HG02938 (cell line): ENCODE measurements around the gene RAB30.
A peak's percentile ranks its signal among the peaks of the same experiment; 100 is the strongest.

Source experiments
- ATAC-seq: cut with Tn5 transposase; IDR thresholded peaks from one replicate; pipeline ENCODE4 v1.9.1; 2021; ENCODE audit warnings: mild to moderate bottlenecking, moderate library complexity; ENCODE audit not compliant: unreplicated experiment

Gene RAB30

DNA sequence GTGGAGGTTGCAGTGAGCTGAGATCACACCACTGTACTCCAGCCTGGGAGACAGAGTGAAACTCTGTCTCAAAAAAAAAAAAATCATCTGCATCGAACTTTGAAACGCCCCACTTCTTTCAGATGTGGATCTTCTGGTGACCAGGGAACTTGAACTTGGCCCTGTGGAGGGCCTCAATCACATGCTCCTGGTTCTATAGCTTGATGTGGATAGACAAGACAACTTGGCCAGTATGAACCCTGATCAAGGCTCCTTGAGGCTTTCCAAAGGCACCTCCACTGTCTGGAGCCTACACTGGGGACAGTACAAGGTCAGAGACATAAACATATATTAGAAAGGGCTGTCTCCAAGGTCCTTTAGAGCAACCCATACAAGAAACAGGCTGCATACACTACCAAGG lies 30.6 kb downstream of the RAB30 start:
- ATAC-seq, result no peak

DNA sequence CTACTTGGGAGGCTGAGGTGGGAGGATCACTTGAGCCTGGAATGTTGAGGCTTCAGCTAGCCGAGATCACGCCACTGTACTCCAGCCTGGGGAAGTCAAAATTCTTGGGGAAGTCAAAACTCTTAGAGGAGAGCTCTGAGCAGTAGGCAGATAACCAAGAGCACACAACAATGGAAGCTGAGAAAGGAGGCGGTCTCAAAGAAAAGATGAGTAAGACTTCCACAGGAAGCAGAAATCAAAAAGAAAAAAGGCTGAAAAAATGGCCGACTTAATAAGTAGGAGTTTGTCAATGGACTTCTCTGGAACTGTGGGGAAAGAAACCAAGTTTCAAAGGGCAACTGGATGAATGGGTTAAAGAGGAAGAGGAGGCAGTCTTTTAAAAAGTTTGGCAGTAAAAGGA lies 32.1 kb downstream of the RAB30 start:
- ATAC-seq, result no peak

DNA sequence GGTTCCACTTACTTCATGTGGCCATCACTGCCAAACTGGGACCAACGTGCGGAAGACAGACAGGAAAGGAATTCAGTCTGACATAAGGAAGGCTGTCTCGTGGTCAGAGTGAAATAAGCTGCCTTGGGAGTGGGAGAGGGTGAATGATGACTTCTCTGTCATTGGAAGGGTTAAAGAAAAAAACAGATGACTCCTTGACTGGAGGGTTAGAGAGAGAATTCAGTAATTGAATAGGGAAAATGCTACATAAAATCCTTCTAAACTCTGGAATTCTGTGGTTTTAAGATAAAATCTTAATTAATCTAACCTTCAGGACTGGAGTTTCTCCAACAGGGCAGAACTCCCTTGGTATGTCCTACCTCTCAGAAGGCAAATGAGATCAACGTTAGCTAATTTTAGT lies 33.8 kb downstream of the RAB30 start:
- ATAC-seq, result no peak

DNA sequence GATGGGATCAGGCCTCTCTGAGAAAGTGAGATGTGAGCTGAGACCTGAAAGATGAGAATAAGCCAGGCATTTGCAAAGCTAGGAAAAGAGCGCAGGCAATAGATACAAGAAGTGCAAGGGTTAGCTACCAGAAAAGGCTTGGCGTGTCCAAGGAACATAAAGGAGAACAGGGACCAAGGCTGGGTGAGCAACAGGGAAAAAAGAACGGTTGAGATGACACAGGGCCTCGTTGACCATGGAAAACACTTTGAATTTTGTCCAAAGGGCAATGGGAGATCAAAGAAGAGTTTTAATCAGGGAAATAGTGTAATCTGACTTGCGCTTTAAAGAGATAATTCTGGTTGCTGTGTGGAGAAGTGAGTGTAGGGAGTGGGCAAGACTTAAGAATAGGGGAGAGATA lies 35.0 kb downstream of the RAB30 start:
- ATAC-seq, result no peak

DNA sequence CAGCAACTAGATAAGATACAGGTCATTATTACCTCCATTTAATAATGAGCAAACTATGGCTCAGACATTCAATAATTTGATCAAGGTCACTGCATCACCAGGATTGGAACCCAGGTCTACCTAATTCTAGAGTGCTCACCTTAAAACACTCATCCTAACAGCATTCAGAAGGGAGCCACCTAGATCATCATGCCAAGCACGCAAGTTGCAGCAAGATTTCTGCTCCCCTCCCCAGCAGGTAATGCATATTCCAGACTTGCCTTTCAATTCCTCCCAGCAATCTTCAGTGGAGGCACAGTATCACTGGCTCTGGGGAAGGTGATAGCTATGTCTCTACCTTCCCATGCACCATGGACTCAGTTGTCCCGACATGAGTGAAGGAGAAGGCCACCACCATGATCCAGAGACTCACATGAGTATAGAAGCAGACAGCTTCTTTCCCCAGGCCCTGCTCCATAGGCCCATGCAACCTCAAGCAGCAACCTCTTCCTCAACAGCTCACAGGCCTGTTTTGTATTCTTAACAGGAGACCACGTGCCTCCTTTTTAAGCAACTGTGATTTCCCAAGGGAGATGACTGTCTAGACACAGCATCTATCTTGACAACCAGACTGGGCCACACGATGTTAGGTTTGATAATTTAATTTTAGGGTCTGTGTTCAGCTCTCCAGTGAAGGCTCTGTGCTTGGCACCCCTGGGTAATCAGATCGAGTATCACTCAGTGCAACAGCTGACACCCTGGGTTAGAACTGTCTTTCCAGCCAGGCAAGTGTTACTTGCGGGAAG lies 36.4 kb downstream of the RAB30 start:
- peak; percentile 49 for ATAC-seq

DNA sequence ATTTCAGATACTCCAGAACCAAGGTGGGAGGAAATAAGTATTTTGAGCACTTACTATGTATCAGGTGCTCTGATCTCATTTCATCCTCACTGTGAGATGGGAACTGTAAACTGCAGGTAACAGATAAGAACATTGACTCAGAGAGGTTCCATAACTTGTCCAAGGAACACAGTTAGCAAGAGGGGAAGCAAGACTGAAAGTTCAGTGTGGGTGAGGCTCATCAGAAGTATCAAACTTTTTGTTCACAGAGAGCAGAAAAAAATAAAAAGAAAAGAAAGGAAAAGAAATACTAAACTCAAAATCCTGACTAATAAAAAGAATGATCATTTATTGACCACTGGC lies 37.1 kb downstream of the RAB30 start:
- ATAC-seq, result no peak

DNA sequence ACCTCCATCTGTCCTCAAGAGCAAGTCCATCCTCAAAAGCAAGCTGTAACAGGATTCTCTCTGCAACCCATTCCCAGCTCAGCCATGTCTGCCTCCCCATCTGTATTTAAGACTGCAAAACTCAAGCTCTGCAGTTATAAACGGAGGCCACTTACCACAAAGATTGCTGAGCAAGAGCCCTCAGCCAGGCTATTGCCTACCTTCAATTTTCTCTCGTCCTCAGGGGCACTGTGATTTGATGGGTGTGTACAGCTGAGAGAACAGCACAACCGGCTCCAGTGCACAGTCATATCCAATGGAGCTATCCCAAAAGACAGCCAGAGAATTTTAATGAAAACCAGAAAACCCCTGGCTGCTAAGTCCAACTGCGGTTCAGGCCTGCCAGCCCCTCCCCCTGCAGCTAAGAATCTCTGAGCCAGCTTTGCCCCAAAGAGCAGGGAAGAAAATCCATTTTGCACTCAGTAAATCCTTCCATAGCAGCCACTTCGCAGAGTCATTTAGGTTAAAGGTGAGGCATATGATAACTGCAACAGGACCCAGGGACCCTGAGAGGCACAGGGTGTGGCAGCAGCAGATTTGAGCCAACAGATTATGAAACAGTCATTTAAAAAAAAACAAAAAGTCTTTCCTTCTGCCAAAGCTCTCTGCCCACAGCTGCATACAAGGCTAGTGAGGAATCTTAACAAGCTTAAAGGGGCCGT lies 37.6 kb downstream of the RAB30 start:
- ATAC-seq, result no peak

DNA sequence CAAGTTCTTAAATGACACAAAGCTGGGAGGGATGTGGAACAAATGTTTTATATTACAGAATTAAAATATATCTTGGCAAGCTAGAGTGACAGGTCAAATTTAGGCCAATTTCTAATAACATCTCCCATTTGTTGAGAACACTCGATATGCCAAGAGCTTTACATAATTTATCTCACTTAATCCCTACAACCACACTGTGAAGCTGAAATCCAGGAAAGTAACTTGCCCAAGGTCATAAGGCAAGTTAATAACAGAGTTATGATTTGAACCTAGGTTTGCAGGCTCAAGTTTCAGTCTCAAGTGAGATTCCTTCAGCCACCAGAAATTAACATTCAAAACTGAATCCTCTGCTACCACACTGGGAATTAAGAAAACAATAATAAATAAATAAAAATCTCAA lies 38.3 kb downstream of the RAB30 start:
- ATAC-seq, result no peak

DNA sequence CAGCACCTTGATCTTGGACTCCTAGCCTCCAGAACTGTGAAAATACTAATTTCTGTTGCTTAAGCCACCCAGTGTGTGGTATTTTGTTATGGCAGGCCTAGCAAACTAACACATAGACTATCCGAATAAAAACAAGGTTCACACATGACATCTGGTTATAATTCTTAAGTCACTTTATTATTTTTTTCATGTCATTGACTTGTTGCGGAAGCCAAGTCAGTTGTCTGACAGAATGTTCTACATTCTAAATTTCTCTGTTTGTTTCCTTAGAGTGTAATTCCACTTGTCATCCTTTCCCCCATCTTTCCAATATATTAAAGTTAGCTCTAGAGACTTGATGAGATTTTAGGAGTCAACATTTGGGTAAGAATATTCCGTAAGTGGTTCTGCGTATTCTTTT lies 40.6 kb downstream of the RAB30 start:
- no peak for ATAC-seq

DNA sequence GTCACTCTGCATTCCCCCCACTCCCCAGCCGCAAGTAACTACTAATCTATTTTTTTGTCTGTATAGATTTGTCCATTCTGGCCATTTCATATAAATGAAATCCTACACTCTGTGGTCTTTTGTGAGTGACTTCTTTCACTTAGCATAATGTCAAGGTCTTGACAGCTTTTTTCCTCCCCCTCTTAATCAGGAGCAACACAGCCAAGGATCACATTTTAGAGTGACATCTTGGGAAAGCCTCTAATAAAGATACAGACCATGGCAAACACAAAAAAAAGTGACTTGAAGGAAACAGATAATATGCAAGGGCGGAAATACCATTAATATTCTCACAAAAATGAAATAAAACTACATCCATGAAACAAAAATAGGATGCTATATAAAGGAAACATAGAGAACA lies 43.9 kb downstream of the RAB30 start:
- no peak for ATAC-seq

DNA sequence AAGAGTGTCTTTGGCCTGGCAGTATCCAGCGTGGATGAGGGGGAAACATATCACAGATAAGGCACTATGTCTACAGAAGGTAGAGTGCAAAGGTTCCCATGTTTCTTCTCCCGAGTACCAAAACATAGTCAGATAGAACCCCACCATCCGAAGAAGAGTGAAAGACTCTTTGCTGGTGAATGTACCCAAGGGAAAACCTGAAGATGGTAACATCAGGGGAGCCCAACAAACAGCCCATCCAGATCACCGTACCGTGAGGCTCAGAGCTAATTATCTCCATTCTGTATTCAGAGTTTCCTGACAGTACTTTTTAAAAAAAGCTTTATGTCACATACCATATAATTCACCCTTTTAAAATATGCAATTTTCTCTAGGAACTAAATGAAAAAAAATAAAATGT lies 44.4 kb downstream of the RAB30 start:
- ATAC-seq, result no peak

DNA sequence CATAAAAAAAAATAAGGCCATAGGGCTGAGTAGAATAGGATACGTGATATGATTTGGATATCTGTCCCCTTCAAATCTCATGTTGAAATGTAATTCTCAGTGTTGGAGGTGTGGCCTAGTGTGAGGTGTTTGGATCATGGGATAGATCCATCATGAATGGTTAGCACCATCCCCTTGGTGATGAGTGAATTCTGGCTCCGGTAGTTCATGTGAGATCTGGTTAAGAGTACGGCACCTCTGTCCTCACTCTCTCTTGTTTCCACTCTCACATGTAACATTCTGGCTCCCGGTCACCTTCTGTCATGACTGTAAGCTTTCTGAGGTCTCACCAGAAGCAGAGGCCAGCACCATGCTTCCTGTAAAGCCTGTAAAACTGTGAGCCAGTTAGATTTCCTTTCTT lies 45.5 kb downstream of the RAB30 start:
- ATAC-seq, result no peak

DNA sequence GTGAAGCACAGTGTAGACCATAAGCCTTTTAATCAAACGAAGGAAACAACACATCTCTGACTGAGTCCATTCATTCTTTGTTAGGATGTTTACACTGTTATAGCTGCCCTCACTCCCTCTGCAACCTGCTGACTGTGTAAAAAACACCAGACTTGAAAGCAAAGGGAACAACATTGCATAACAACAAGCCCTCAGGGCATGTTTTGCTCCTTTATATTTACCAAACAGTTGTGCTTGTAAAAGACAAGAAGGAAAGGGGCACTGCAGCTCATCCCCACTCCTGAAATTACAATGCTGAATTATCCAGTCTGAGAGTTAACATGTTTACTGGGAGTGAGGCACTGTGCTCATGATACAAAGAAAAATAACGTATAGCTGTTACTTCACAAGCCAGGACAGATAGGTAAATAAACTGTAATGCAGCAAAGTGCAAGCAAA lies 46.4 kb downstream of the RAB30 start:
- ATAC-seq, result no peak

DNA sequence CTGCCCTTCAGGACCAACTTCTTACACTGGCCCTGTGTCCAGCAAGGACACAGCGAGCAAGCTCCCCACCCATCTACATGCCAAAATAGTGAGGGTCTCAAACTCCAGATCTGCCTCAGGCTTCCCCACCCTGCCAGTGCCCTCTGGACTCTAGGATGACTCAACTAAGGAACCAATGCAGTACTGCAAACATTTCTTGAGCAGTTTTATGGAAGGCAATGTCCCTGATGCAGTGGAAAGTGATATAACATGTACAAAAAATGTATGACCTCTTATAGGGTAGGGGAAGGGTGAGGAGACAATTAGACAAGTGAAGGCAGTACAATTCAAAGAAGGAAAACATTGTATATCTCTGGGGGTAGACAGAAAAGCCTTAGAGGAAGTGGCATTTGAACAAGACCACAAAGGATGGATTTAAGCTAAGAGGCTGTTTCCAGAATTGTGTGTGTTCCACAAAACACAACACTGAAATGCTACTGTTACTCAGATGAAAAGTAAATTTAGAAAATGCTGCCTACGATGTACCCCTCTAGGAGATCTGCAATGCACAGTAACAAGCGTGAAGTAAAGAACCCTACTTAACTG lies 47.3 kb downstream of the RAB30 start:
- no peak for ATAC-seq

DNA sequence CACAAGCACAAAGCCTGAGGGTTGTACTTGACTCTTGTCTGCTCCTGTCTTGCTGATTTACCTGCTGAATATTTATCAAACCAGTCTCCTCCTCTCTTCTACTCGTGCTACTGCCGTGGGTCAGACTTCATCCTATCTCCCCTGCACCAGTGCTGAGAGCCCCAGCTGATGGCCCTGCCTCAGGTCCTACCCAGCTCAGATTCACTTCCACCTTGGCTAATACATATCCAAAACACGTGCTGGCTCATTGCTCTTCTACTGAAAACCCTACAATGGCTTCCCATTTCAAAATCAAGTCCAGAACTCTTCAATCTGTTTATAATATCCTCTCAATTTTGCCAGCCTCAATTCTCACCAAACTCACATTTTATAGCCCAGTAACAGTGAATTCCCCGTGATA lies 48.3 kb downstream of the RAB30 start:
- no peak for ATAC-seq

DNA sequence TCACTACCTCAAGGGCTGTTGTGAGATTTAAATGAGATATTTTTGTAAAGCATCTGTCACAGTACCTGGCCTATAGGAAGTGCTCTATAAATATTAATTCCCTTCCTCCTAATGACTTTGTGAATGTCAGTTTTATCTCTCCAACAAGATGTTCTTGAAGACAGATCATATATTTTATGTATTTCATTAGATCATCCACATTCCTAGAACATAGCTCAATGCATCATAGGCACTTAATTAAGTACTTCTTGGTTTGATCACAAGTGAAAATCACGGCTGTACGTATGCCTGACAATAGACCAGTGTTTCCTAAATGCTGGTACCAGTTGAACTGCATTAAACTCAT lies 49.9 kb downstream of the RAB30 start:
- no peak for ATAC-seq

DNA sequence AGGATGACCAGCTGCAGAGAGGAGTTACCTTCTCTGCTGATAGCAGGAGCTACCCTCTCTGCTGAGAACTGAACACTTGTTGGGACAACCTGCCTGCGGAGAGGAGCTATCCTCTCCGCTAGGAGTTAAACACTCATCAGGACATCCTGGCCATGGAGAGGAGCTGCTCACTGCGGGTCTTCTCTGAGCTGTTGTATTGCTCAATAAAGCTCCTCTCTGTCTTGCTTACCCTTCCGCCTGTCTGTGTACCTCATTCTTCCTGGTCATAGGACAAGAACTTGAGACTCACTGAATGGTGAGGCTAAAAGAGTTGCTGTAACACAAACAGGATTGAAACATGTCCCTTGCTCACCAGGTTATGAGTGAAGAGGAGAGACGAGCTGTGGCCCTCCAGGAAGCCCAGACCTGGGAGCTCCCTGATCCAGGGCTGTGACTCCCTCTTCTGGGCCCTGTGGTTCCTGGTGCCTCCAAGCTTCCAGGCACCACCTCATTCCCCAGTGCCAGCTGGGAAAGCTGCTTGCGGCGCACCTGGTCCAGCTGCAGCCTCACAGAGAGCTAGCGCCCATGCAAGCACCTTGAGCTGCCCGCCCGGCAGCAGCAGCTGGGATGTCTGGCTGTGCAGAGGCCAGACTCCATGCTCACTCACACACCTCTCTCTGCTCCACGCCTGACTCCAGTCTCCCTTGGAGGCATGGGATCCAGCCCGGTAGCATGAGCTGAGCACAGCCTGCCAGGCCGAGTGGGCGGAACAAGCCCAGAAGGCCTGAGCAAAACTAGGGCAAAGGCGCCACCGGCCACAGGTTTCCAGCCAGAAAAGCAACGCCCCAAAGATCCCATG lies 50.5 kb downstream of the RAB30 start:
- no peak for ATAC-seq

DNA sequence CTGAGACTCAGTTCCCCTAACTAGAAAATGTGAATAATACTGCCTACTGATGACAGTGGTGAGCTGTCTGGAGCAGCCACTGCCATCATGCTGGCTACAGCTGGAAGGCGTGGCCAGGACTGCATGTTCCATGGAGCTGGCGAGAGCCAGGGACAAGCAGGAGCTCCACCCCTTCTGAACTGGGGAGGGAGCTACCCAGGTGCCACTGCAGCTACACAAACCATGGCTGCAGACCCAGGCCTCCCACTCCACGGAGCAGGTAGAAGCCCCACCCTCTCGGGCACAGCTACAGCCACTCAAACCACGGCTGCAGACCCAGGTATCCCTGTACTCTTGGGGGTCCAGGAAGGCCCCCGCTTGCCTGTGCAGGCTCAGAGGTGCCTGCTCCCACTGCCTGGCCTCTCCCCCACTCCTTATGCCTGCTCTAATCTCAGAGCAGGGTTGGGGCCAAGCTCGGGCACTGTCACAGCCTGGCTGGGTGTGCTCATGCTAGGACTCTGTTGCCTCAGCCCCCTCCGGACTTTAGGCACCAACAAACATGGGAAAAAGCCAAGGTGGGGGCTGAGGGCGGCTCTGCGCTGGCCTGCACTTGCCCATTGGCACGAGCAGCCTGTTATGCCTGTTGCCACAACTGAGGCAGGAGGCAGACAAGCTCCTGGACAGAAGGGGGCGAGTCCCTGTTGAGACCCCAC lies 51.7 kb downstream of the RAB30 start:
- ATAC-seq, result no peak

DNA sequence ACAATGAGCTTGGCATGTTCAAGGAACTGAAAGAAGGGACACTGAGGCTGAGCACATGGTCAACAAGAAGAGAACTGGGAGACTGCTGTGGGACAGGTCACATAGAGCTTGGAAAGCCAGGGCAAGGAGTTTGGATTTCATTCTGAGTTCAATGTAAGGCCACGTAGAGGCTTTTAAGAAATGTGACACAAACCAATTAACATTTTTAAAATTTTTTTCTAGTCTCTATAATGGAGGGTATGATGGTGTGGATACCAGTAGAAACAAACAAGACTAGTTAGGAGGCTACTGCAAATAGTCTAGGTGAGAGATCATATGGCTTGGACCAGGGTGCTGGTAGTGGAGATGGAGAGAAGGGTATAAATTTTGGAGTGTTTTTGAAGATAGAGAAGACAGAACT lies 56.7 kb downstream of the RAB30 start:
- ATAC-seq, result no peak

DNA sequence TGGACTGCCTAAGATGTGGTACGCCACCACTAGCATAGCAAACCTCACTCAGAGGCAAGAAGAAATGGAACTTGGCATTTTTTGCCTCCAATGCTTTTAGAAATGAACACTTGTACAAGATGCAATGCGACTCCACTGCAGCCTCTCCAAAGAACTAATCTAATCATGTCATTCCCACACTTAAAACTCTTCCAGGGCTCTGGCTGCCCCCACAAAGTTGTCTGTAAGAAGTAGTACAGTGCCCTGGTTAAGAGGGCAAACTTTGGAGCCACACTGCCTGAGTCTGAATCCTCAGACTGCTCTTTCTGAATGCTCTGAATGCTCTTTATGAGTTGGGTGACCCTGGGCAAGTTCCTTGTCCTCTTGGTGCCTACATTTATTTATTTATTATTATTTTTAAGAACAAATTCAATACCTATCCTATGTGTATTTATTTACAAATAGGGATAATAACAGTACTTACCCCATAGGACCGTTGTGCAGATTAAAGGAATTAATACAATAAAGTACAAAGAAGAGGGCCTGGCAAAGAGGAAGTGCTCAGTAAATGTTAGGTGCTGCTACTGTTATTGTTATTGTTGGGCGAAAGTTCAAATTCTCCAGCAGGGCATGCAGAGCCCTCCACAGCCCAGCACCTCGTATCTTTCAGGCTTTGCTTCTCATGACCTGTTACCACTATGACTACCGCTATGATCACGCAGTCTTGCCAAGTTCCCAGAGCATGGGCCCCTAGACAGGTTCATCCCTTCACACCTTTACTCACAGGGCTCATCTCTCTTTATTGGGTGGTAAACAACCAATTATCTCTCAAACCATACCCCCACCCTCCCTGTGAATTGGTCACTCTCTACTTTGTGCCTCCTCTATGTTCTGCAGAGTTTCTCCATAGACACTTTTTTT lies 59.3 kb downstream of the RAB30 start:
- no peak for ATAC-seq
